Right lobe of liver (tissue), 4 donors: ENCODE results near the gene SLC7A10.

Experiments used
- CTCF ChIP-seq, 4 donors: fragments of 200-600 bp in 3 of 4; fragments of 450-650 bp in 1 of 4; IDR thresholded peaks; one replicate each; pipeline versions ENCODE4 v1.5.1 to v1.8.0; 2016 to 2022; ENCODE audit warnings: antibody characterized with exemption in 4 of 4, mild to moderate bottlenecking in 2 of 4
- POLR2A ChIP-seq: fragments of 450-650 bp; IDR thresholded peaks from one replicate; pipeline ENCODE4 v1.6.1; 2017; ENCODE audit warnings: antibody characterized with exemption, mild to moderate bottlenecking
- donor health status: DM: no; HTN: no; CAD: no.
- donor health status: DM: no; HTN: no; CAD: no.
- donor health status: DM: no; HTN: yes; CAD: no.

- no peak for TF ChIP-seq CTCF (IDR thresholded peaks at IDR 0.05)
- TF ChIP-seq POLR2A, result no peak
These were observed 31.7 kb downstream of the SLC7A10 start, which contains the start of gene LRP3 for GRCh38 chr19:33193865-33194362.
